BLaER1 (cell line): ENCODE results near the gene DLX3.
A peak's percentile ranks its signal among the peaks of the same experiment; 100 is the strongest.

Experiments
- H3K27ac ChIP-seq: shearing (Covaris generic); formaldehyde crosslinking; 2 replicates; pipeline ENCODE4 v1.8.1; 2022
- H3K27me3 ChIP-seq: shearing (Covaris generic); formaldehyde crosslinking; 2 replicates; pipeline ENCODE4 v1.8.1; 2022
- H3K36me3 ChIP-seq: shearing (Covaris generic); formaldehyde crosslinking; 2 replicates; pipeline ENCODE4 v1.8.1; 2022
- H3K4me1 ChIP-seq: shearing (Covaris generic); formaldehyde crosslinking; 2 replicates; pipeline ENCODE4 v1.8.1; 2022
- H3K4me2 ChIP-seq: shearing (Covaris generic); formaldehyde crosslinking; 2 replicates; pipeline ENCODE4 v1.8.1; 2022
- H3K4me3 ChIP-seq: shearing (Covaris generic); formaldehyde crosslinking; 2 replicates; pipeline ENCODE4 v1.8.1; 2022
- H3K9ac ChIP-seq: shearing (Covaris generic); formaldehyde crosslinking; 2 replicates; pipeline ENCODE4 v1.8.1; 2022
- H3K9me3 ChIP-seq: shearing (Covaris generic); formaldehyde crosslinking; 2 replicates; pipeline ENCODE4 v1.8.1; 2022
- H4K20me1 ChIP-seq: shearing (Covaris generic); formaldehyde crosslinking; 2 replicates; pipeline ENCODE4 v1.8.1; 2022
- Cebpa-rat ChIP-seq: shearing (Covaris generic); IDR thresholded peaks from 2 replicates; pipeline ENCODE4 v1.8.1; 2022

The DLX3 gene

GRCh38 chr17:50009282-50009681 lies 14.3 kb upstream of the DLX3 start:
- Histone ChIP-seq H3K27ac (no peak overlapping the region), H4K20me1 (no peaks in the 10 kb centered on the region), H3K4me3 (no peak overlapping the region), H3K27me3 (no peaks in the 10 kb centered on the region), H3K4me1 (peaks cover 20% of the 10 kb centered on the region), H3K9ac (no peak overlapping the region), H3K4me2 (no peak overlapping the region), H3K9me3 (peaks cover 32% of the 10 kb centered on the region), H3K36me3 (no peaks in the 10 kb centered on the region)
- no peak for TF ChIP-seq Cebpa-rat

- Histone ChIP-seq H3K4me3 (no peak overlapping the region), H3K4me1 (peaks cover 20% of the 10 kb centered on the region), H3K9ac (no peak overlapping the region), H3K4me2 (no peak overlapping the region), H4K20me1 (no peaks in the 10 kb centered on the region), H3K9me3 (peaks cover 1% of the 10 kb centered on the region), H3K27ac (no peak overlapping the region), H3K36me3 (no peaks in the 10 kb centered on the region), H3K27me3 (peaks cover 3% of the 10 kb centered on the region; the same call in 1 of the 2 replicates)
- no peak for TF ChIP-seq Cebpa-rat
Measured at GRCh38 chr17:50003911-50004310, 8.9 kb upstream of the DLX3 start.

- peaks cover 18% of the 10 kb centered on the region; the same call in 1 of the 2 replicates for H3K4me1 ChIP-seq
- TF ChIP-seq Cebpa-rat = no peak
- no peaks in the 10 kb centered on the region for H3K36me3 ChIP-seq
- H4K20me1 ChIP-seq = peaks cover 24% of the 10 kb centered on the region
- no peak overlapping the region for H3K4me3 ChIP-seq
- peak overlapping the region; percentile 12 for H3K4me2 ChIP-seq
- no peaks in the 10 kb centered on the region for H3K9me3 ChIP-seq
- peaks cover 40% of the 10 kb centered on the region for H3K27me3 ChIP-seq
- H3K9ac ChIP-seq = no peak overlapping the region
- H3K27ac ChIP-seq = no peak overlapping the region
Measured at GRCh38 chr17:49998836-49999511, 4.0 kb upstream of the DLX3 start.

- no peaks in the 10 kb centered on the region for H3K9me3 ChIP-seq
- H3K27ac ChIP-seq = no peak overlapping the region
- H3K36me3 ChIP-seq = no peaks in the 10 kb centered on the region
- no peak overlapping the region for H3K4me3 ChIP-seq
- peaks cover 27% of the 10 kb centered on the region for H3K4me1 ChIP-seq
- TF ChIP-seq Cebpa-rat = no peak
- peaks cover 50% of the 10 kb centered on the region for H3K27me3 ChIP-seq
- H3K9ac ChIP-seq = no peak overlapping the region
- peak overlapping the region; percentile 12 for H3K4me2 ChIP-seq
- H4K20me1 ChIP-seq = peaks cover 33% of the 10 kb centered on the region
Measured at GRCh38 chr17:49997773-49998703, 3.0 kb upstream of the DLX3 start.

- Histone ChIP-seq H3K4me3 (peak overlapping the region; percentile 63), H3K9ac (no peak overlapping the region; the same call in 1 of the 2 replicates)
- TF ChIP-seq Cebpa-rat = no peak
Measured at GRCh38 chr17:49997301-49997650, 2.3 kb upstream of the DLX3 start.

GRCh38 chr17:49996495-49997300 lies 1.7 kb upstream of the DLX3 start:
- H3K27me3 ChIP-seq = peaks cover 63% of the 10 kb centered on the region
- TF ChIP-seq Cebpa-rat = no peak
- peak overlapping the region; percentile 37; the same call in 1 of the 2 replicates for H3K9ac ChIP-seq

More at GRCh38 chr17:49997301-49997650, 2.3 kb upstream of the DLX3 start:
- peaks cover 57% of the 10 kb centered on the region for H3K27me3 ChIP-seq
- no peaks in the 10 kb centered on the region for H3K9me3 ChIP-seq
- no peak overlapping the region for H3K27ac ChIP-seq
- H3K4me1 ChIP-seq = peaks cover 30% of the 10 kb centered on the region
- no peaks in the 10 kb centered on the region for H3K36me3 ChIP-seq
- peaks cover 40% of the 10 kb centered on the region for H4K20me1 ChIP-seq
- peak overlapping the region; percentile 90 for H3K4me2 ChIP-seq

GRCh38 chr17:49996121-49996494 lies 1.1 kb upstream of the DLX3 start:
- TF ChIP-seq Cebpa-rat = no peak
- Histone ChIP-seq H3K27ac (no peak overlapping the region), H3K4me2 (peak overlapping the region; percentile 90), H3K4me1 (peaks cover 30% of the 10 kb centered on the region), H3K9ac (no peak overlapping the region), H4K20me1 (peaks cover 43% of the 10 kb centered on the region), H3K36me3 (no peaks in the 10 kb centered on the region), H3K9me3 (no peaks in the 10 kb centered on the region), H3K27me3 (peaks cover 69% of the 10 kb centered on the region), H3K4me3 (no peak overlapping the region)

More at GRCh38 chr17:49996495-49997300, 1.7 kb upstream of the DLX3 start:
- Histone ChIP-seq H3K9me3 (no peaks in the 10 kb centered on the region), H3K4me1 (peaks cover 30% of the 10 kb centered on the region), H3K4me2 (peak overlapping the region; percentile 90), H3K27ac (no peak overlapping the region), H3K36me3 (no peaks in the 10 kb centered on the region), H4K20me1 (peaks cover 40% of the 10 kb centered on the region), H3K4me3 (peak overlapping the region; percentile 63)

- Histone ChIP-seq H3K27ac (no peak overlapping the region), H3K36me3 (no peaks in the 10 kb centered on the region), H3K4me1 (peaks cover 43% of the 10 kb centered on the region), H3K9me3 (no peaks in the 10 kb centered on the region), H3K27me3 (peaks cover 75% of the 10 kb centered on the region), H4K20me1 (peaks cover 54% of the 10 kb centered on the region), H3K4me2 (peak overlapping the region; percentile 85), H3K4me3 (peak overlapping the region; percentile 63), H3K9ac (no peak overlapping the region)
- no peak for TF ChIP-seq Cebpa-rat
Measured at GRCh38 chr17:49994085-49995054, 654 bp downstream of the DLX3 start.
